ENCODE measurements around the gene MSANTD7.
A peak's percentile ranks its signal among the peaks of the same experiment; 100 is the strongest.

MSANTD7 gene

DNA sequence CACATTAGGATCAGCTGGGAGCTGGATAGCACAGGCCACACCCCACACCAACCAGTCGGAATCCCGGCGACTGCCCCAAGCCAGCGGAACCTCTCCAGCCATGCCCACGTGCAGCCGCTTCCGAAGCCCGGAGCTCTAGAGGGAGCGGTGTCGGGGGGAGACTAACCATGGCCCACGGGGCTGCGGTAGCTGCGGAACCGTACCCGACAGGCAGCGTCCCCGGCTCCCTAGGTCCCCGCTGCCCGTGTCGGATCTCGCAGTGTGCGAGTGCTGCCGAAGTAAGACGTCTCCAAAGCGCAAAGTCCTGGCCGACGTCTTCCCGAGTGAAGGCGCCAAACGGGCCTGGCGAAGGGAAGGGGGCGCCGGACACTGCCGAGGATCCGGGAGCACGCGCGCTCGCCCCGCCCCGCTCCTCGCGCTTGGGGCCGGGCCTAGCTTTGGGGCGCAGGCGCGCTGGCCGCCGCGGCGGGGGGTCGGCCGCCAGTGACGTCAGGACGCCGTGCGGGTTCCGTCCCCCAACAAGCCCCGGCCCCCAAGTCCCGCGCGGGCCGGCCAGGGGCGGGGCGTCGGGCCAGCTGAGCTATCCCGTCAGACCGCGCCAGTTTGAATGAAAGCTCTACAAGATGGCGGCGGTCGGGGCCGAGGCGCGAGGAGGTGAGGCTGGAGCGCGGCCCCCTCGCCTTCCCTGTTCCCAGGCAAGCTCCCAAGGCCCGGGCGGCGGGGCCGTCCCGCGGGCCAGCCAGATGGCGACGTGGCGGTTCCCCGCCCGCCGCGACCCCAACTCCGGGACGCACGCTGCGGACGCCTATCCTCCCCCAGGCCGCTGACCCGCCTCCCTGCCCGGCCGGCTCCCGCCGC lies 40.4 kb downstream of the MSANTD7 start, which contains the start of gene SUV39H2 (continued):
- TF ChIP-seq, protein P1, sequence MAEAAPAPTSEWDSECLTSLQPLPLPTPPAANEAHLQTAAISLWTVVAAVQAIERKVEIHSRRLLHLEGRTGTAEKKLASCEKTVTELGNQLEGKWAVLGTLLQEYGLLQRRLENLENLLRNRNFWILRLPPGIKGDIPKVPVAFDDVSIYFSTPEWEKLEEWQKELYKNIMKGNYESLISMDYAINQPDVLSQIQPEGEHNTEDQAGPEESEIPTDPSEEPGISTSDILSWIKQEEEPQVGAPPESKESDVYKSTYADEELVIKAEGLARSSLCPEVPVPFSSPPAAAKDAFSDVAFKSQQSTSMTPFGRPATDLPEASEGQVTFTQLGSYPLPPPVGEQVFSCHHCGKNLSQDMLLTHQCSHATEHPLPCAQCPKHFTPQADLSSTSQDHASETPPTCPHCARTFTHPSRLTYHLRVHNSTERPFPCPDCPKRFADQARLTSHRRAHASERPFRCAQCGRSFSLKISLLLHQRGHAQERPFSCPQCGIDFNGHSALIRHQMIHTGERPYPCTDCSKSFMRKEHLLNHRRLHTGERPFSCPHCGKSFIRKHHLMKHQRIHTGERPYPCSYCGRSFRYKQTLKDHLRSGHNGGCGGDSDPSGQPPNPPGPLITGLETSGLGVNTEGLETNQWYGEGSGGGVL (tag by site-specific recombination; IDR thresholded peaks at IDR 0.05), result no peak
- TF ChIP-seq ZNF768 (tag by site-specific recombination; IDR thresholded peaks at IDR 0.05) (no peak; the same call in 1 of the 2 replicates), YY2 (tag by site-specific recombination; IDR thresholded peaks at IDR 0.05) (peak; percentile 70), ZNF175 (tag by site-specific recombination; IDR thresholded peaks at IDR 0.05) (no peak), ZNF266 (tag by site-specific recombination; IDR thresholded peaks at IDR 0.05; ENCODE audit: low read depth) (no peak), ZNF777 (tag by site-specific recombination; IDR thresholded peaks at IDR 0.05; ENCODE audit: borderline replicate concordance) (no peak), ZNF473 (tag by site-specific recombination; IDR thresholded peaks at IDR 0.05) (no peak), ZNF596 (tag by site-specific recombination; IDR thresholded peaks at IDR 0.05) (no peak), MYNN (tag by site-specific recombination; IDR thresholded peaks at IDR 0.05; ENCODE audit: borderline replicate concordance) (no peak), ZNF747 (tag by site-specific recombination; IDR thresholded peaks at IDR 0.05) (no peak), ZNF112 (tag by site-specific recombination; IDR thresholded peaks at IDR 0.05) (no peak), ZBTB17 (tag by site-specific recombination; IDR thresholded peaks at IDR 0.05) (peak; percentile 88), KLF10 (tag by site-specific recombination; IDR thresholded peaks at IDR 0.05) (peak; percentile 94), ZFHX2 (tag by site-specific recombination; conservative IDR thresholded peaks at IDR 0.05) (no peak), SCRT1 (tag by site-specific recombination; IDR thresholded peaks at IDR 0.05; ENCODE audit: borderline replicate concordance) (no peak), PRDM1 (tag by site-specific recombination; IDR thresholded peaks at IDR 0.05) (no peak), ZNF791 (tag by site-specific recombination; IDR thresholded peaks at IDR 0.05) (no peak), ZNF335 (tag by site-specific recombination; conservative IDR thresholded peaks at IDR 0.05) (peak; percentile 94), GLI2 (tag by site-specific recombination; IDR thresholded peaks at IDR 0.05; ENCODE audit: borderline replicate concordance, low read depth) (no peak), SP7 (tag by site-specific recombination; IDR thresholded peaks at IDR 0.05) (peak; percentile 83), SP2 (tag by site-specific recombination; IDR thresholded peaks at IDR 0.05) (peak; percentile 60), ZFP3 (tag by site-specific recombination; IDR thresholded peaks at IDR 0.05; ENCODE audit: low read depth) (peak; percentile 14; the same call in 1 of the 2 replicates)
- TF ChIP-seq, protein P2, sequence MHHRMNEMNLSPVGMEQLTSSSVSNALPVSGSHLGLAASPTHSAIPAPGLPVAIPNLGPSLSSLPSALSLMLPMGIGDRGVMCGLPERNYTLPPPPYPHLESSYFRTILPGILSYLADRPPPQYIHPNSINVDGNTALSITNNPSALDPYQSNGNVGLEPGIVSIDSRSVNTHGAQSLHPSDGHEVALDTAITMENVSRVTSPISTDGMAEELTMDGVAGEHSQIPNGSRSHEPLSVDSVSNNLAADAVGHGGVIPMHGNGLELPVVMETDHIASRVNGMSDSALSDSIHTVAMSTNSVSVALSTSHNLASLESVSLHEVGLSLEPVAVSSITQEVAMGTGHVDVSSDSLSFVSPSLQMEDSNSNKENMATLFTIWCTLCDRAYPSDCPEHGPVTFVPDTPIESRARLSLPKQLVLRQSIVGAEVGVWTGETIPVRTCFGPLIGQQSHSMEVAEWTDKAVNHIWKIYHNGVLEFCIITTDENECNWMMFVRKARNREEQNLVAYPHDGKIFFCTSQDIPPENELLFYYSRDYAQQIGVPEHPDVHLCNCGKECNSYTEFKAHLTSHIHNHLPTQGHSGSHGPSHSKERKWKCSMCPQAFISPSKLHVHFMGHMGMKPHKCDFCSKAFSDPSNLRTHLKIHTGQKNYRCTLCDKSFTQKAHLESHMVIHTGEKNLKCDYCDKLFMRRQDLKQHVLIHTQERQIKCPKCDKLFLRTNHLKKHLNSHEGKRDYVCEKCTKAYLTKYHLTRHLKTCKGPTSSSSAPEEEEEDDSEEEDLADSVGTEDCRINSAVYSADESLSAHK (tag by site-specific recombination; IDR thresholded peaks at IDR 0.05), result peak; percentile 65; the same call in 1 of the 2 replicates
- TF ChIP-seq, protein P3, sequence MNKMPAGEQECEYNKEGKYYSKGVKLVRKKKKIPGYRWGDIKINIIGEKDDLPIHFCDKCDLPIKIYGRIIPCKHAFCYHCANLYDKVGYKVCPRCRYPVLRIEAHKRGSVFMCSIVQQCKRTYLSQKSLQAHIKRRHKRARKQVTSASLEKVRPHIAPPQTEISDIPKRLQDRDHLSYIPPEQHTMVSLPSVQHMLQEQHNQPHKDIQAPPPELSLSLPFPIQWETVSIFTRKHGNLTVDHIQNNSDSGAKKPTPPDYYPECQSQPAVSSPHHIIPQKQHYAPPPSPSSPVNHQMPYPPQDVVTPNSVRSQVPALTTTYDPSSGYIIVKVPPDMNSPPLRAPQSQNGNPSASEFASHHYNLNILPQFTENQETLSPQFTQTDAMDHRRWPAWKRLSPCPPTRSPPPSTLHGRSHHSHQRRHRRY (tag by site-specific recombination; IDR thresholded peaks at IDR 0.05), result no peak
- TF ChIP-seq, protein P4, sequence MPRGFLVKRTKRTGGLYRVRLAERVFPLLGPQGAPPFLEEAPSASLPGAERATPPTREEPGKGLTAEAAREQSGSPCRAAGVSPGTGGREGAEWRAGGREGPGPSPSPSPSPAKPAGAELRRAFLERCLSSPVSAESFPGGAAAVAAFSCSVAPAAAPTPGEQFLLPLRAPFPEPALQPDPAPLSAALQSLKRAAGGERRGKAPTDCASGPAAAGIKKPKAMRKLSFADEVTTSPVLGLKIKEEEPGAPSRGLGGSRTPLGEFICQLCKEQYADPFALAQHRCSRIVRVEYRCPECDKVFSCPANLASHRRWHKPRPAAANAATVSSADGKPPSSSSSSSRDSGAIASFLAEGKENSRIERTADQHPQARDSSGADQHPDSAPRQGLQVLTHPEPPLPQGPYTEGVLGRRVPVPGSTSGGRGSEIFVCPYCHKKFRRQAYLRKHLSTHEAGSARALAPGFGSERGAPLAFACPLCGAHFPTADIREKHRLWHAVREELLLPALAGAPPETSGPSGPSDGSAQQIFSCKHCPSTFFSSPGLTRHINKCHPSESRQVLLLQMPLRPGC (tag by site-specific recombination; IDR thresholded peaks at IDR 0.05), result no peak
- TF ChIP-seq, protein P5, sequence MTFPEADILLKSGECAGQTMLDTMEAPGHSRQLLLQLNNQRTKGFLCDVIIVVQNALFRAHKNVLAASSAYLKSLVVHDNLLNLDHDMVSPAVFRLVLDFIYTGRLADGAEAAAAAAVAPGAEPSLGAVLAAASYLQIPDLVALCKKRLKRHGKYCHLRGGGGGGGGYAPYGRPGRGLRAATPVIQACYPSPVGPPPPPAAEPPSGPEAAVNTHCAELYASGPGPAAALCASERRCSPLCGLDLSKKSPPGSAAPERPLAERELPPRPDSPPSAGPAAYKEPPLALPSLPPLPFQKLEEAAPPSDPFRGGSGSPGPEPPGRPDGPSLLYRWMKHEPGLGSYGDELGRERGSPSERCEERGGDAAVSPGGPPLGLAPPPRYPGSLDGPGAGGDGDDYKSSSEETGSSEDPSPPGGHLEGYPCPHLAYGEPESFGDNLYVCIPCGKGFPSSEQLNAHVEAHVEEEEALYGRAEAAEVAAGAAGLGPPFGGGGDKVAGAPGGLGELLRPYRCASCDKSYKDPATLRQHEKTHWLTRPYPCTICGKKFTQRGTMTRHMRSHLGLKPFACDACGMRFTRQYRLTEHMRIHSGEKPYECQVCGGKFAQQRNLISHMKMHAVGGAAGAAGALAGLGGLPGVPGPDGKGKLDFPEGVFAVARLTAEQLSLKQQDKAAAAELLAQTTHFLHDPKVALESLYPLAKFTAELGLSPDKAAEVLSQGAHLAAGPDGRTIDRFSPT (tag by site-specific recombination; IDR thresholded peaks at IDR 0.05), result no peak
- TF ChIP-seq, protein P6, sequence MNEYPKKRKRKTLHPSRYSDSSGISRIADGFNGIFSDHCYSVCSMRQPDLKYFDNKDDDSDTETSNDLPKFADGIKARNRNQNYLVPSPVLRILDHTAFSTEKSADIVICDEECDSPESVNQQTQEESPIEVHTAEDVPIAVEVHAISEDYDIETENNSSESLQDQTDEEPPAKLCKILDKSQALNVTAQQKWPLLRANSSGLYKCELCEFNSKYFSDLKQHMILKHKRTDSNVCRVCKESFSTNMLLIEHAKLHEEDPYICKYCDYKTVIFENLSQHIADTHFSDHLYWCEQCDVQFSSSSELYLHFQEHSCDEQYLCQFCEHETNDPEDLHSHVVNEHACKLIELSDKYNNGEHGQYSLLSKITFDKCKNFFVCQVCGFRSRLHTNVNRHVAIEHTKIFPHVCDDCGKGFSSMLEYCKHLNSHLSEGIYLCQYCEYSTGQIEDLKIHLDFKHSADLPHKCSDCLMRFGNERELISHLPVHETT (tag by site-specific recombination; IDR thresholded peaks at IDR 0.05), result peak; percentile 80
- TF ChIP-seq, protein P7, sequence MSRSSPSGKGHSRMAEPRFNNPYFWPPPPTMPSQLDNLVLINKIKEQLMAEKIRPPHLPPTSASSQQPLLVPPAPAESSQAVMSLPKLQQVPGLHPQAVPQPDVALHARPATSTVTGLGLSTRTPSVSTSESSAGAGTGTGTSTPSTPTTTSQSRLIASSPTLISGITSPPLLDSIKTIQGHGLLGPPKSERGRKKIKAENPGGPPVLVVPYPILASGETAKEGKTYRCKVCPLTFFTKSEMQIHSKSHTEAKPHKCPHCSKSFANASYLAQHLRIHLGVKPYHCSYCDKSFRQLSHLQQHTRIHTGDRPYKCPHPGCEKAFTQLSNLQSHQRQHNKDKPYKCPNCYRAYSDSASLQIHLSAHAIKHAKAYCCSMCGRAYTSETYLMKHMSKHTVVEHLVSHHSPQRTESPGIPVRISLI (tag by site-specific recombination; IDR thresholded peaks at IDR 0.05), result 0 out of 2 replicates have a peak, but pooled peaks have one; percentile 28

Data from HEK293 (cell line).